CD4-positive, alpha-beta T cell treated with Interleukin-4 for 4 hours (primary cell): Measurements from ENCODE around the gene FGGY.

ENCODE experiments used
- DNase-seq: peaks from one replicate; pipeline ENCODE4 v3.0.0-alpha.2; 2020

The FGGY gene

GRCh38 chr1:59354709-59355337 lies 57.9 kb downstream of the FGGY start:
- DNase-seq = no peak

- DNase-seq = no peak
Observed at GRCh38 chr1:59355361-59355760, 58.5 kb downstream of the FGGY start.

- DNase-seq = no peak
Observed at GRCh38 chr1:59356627-59357026, 59.7 kb downstream of the FGGY start.

GRCh38 chr1:59357645-59358320 lies 60.9 kb downstream of the FGGY start:
- no peak for DNase-seq

GRCh38 chr1:59359325-59359724 lies 62.4 kb downstream of the FGGY start:
- DNase-seq = no peak

GRCh38 chr1:59360170-59360569 lies 63.3 kb downstream of the FGGY start:
- DNase-seq = no peak

- no peak for DNase-seq
Observed at GRCh38 chr1:59360729-59361128, 63.8 kb downstream of the FGGY start.

GRCh38 chr1:59361766-59362165 lies 64.9 kb downstream of the FGGY start:
- DNase-seq = no peak

- DNase-seq = no peak
Observed at GRCh38 chr1:59364037-59364436, 67.1 kb downstream of the FGGY start.

GRCh38 chr1:59366346-59366745 lies 69.5 kb downstream of the FGGY start:
- DNase-seq = no peak

GRCh38 chr1:59367301-59368007 lies 70.6 kb downstream of the FGGY start:
- DNase-seq = no peak

- no peak for DNase-seq
Observed at GRCh38 chr1:59368008-59368670, 71.2 kb downstream of the FGGY start.

GRCh38 chr1:59375321-59376220 lies 78.7 kb downstream of the FGGY start:
- DNase-seq = no peak

GRCh38 chr1:59377350-59377904 lies 80.5 kb downstream of the FGGY start:
- DNase-seq = no peak

- no peak for DNase-seq
Observed at GRCh38 chr1:59378621-59379370, 81.9 kb downstream of the FGGY start.

GRCh38 chr1:59379371-59379728 lies 82.5 kb downstream of the FGGY start:
- DNase-seq = no peak

- DNase-seq = no peak
Observed at GRCh38 chr1:59383963-59384362, 87.1 kb downstream of the FGGY start.

- DNase-seq = no peak
Observed at GRCh38 chr1:59384443-59384842, 87.5 kb downstream of the FGGY start.

GRCh38 chr1:59388191-59388590 lies 91.3 kb downstream of the FGGY start:
- DNase-seq = no peak

GRCh38 chr1:59389847-59390246 lies 93.0 kb downstream of the FGGY start:
- DNase-seq = no peak

GRCh38 chr1:59390307-59390706 lies 93.4 kb downstream of the FGGY start:
- no peak for DNase-seq
